Measurements from ENCODE around the gene LPIN1.
"Not testable (repeated sequence)": the region's sequence is repeated elsewhere in the genome, so short reads cannot be mapped to it uniquely, and the experiment has no call there.

DNA sequence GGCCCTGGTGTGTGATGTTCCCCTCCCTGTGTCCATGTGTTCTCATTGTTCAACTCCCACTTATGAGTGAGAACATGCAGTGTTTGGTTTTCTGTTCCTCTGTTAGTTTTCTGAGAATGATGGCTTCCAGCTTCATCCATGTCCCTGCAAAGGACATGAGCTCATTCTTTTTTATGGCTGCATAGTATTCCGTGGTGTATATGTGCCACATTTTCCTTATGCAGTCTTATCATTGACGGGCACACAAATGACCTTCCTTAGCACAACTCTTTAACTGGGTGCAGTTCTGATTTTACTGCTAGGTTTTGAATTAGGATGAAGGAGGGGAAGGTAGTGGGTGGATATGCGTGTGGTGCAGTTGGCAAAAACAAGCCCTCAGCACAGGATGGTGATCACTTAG is 70.5 kb downstream of the LPIN1 start:
- TF ChIP-seq, protein P1, sequence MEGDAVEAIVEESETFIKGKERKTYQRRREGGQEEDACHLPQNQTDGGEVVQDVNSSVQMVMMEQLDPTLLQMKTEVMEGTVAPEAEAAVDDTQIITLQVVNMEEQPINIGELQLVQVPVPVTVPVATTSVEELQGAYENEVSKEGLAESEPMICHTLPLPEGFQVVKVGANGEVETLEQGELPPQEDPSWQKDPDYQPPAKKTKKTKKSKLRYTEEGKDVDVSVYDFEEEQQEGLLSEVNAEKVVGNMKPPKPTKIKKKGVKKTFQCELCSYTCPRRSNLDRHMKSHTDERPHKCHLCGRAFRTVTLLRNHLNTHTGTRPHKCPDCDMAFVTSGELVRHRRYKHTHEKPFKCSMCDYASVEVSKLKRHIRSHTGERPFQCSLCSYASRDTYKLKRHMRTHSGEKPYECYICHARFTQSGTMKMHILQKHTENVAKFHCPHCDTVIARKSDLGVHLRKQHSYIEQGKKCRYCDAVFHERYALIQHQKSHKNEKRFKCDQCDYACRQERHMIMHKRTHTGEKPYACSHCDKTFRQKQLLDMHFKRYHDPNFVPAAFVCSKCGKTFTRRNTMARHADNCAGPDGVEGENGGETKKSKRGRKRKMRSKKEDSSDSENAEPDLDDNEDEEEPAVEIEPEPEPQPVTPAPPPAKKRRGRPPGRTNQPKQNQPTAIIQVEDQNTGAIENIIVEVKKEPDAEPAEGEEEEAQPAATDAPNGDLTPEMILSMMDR (IDR thresholded peaks at IDR 0.05; ENCODE audit: low read depth, low read length) = not testable (repeated sequence)
- TF ChIP-seq MYC (IDR thresholded peaks at IDR 0.05; ENCODE audit: low read depth, low read length) = not testable (repeated sequence)

Data from NB4 (cell line).